GM23248 (cell line): Measurements from ENCODE around the gene TUBAL3. TPM values are rescaled to one million over a fixed set of nuclear protein-coding genes. Genes with fewer than 3 reads are reported as not detected.

Source experiments
- DNase-seq: peaks from one replicate; pipeline ENCODE4 v3.0.0-alpha.2; 2015
- H2AFZ ChIP-seq: fragments of 200-600 bp; sonication (generic); 2 replicates; pipeline ENCODE4 v1.6.1; 2016; ENCODE audit warnings: antibody characterized with exemption
- H3F3A ChIP-seq: fragments of 200-600 bp; sonication (generic); 2 replicates; pipeline ENCODE4 v1.6.1; 2016; ENCODE audit warnings: mild to moderate bottlenecking, antibody characterized with exemption, mixed run types; ENCODE audit not compliant: insufficient read depth
- H3K27ac ChIP-seq: fragments of 200-600 bp; sonication (generic); 2 replicates; pipeline ENCODE4 v1.5.1; 2016; ENCODE audit warnings: mild to moderate bottlenecking
- H3K27me3 ChIP-seq: fragments of 200-600 bp; sonication (generic); replicated peaks from 2 replicates; pipeline ENCODE4 v1.6.1; 2016; ENCODE audit warnings: mild to moderate bottlenecking; ENCODE audit not compliant: insufficient read depth
- H3K36me3 ChIP-seq: fragments of 200-600 bp; sonication (generic); 2 replicates; pipeline ENCODE4 v1.6.1; 2016; ENCODE audit warnings: low read depth, mild to moderate bottlenecking
- H3K4me1 ChIP-seq: fragments of 200-600 bp; sonication (generic); 2 replicates; pipeline ENCODE4 v1.6.1; 2016; ENCODE audit warnings: mild to moderate bottlenecking; ENCODE audit not compliant: insufficient read depth
- H3K4me2 ChIP-seq: fragments of 200-600 bp; sonication (generic); one replicate; pipeline ENCODE4 v1.6.1; 2016; ENCODE audit warnings: mild to moderate bottlenecking; ENCODE audit not compliant: unreplicated experiment
- H3K4me3 ChIP-seq: fragments of 200-600 bp; sonication (generic); 2 replicates; pipeline ENCODE4 v1.5.1; 2016; ENCODE audit warnings: mild to moderate bottlenecking
- H3K79me2 ChIP-seq: fragments of 200-600 bp; sonication (generic); 2 replicates; pipeline ENCODE4 v1.6.1; 2016; ENCODE audit warnings: mild to moderate bottlenecking; ENCODE audit not compliant: insufficient read depth
- H3K9ac ChIP-seq: fragments of 200-600 bp; sonication (generic); 2 replicates; pipeline ENCODE4 v1.6.1; 2016; ENCODE audit warnings: mild to moderate bottlenecking
- H3K9me2 ChIP-seq: fragments of 200-600 bp; sonication (generic); 2 replicates; pipeline ENCODE4 v1.6.1; 2016; ENCODE audit warnings: mixed run types, mild to moderate bottlenecking, moderate library complexity; ENCODE audit not compliant: insufficient read depth
- H3K9me3 ChIP-seq: fragments of 200-600 bp; sonication (generic); one replicate; pipeline ENCODE4 v1.6.1; 2017; ENCODE audit warnings: low read depth
- H4K20me1 ChIP-seq: fragments of 200-600 bp; sonication (generic); 2 replicates; pipeline ENCODE4 v1.6.0; 2016; ENCODE audit not compliant: insufficient read depth
- EZH2 ChIP-seq: fragments of 200-600 bp; sonication (generic); IDR thresholded peaks from 2 replicates; pipeline ENCODE4 v1.6.1; 2018; ENCODE audit warnings: antibody characterized with exemption, mild to moderate bottlenecking; ENCODE audit not compliant: insufficient read depth, poor library complexity, severe bottlenecking
- EZH2phosphoT487 ChIP-seq: fragments of 200-600 bp; sonication (generic); IDR thresholded peaks from 2 replicates; pipeline ENCODE4 v1.6.1; 2018; ENCODE audit warnings: antibody characterized with exemption, moderate library complexity, mild to moderate bottlenecking, low read depth; ENCODE audit not compliant: insufficient read depth
- WGBS, 2 experiments: methylation state at CpG; one replicate each; pipeline ENCODE4 v1.1.6; 2015 to 2017; ENCODE audit warnings: low lambda C conversion rate in 2 of 2, low coverage in 1 of 2; ENCODE audit errors: missing lambda C conversion rate in 2 of 2; 5-methylcytosine and 5-hydroxymethylcytosine counted together
- in situ Hi-C: fragments of 300-500 bp; cut with MboI; formaldehyde crosslinking; loops from 2 replicates; pipeline ENCODE4 v1.15.0; 2020
- polyA plus RNA-seq: library from polyadenylated mRNA; unstranded; fragments of >200 nt; fragmentation: Nextera tagmentation; extraction: Ambion mirVana; gene quantifications from 2 replicates; pipeline ENCODE4 v1.2.1, GENCODE V29; 2016
- total RNA-seq: library from RNA; depleted of rRNA; stranded (reverse); fragments of >200 nt; shearing (Covaris generic); gene quantifications from 2 replicates; pipeline ENCODE4 v1.2.3, GENCODE V29; 2014; rRNA removed

The TUBAL3 gene
- total and polyA plus RNA-seq, 2 experiments from 2014 or later, result not detected

- no peaks in the 10 kb centered on the region for H3F3A ChIP-seq
- H3K4me3 ChIP-seq, result no peak overlapping the region
- TF ChIP-seq EZH2 (no peak), EZH2phosphoT487 (no peak)
- no peaks in the 10 kb centered on the region for H3K9me3 ChIP-seq
- no peaks in the 10 kb centered on the region for H3K4me1 ChIP-seq
- no peaks in the 10 kb centered on the region for H4K20me1 ChIP-seq
- H3K36me3 ChIP-seq, result no peaks in the 10 kb centered on the region
- no peak overlapping the region for H2AFZ ChIP-seq
- H3K9ac ChIP-seq, result no peak overlapping the region
- 0 out of 2 replicates have a peak, but pooled peaks cover 3% of the 10 kb centered on the region for H3K27me3 ChIP-seq
- no peak overlapping the region for H3K4me2 ChIP-seq
- no peaks in the 10 kb centered on the region for H3K79me2 ChIP-seq
- no peak overlapping the region for H3K27ac ChIP-seq
- H3K9me2 ChIP-seq, result no peaks in the 10 kb centered on the region
- DNase-seq, result no peak
- in situ Hi-C loops, result no loop called here
Measured at GRCh38 chr10:5344746-5345145, 59.9 kb downstream of the TUBAL3 start.

- no peaks in the 10 kb centered on the region for H3F3A ChIP-seq
- H3K9me2 ChIP-seq, result no peaks in the 10 kb centered on the region
- no peaks in the 10 kb centered on the region for H4K20me1 ChIP-seq
- no peak overlapping the region for H2AFZ ChIP-seq
- H3K27me3 ChIP-seq, result 0 out of 2 replicates have a peak, but pooled peaks cover 3% of the 10 kb centered on the region
- H3K27ac ChIP-seq, result no peak overlapping the region
- no peaks in the 10 kb centered on the region for H3K79me2 ChIP-seq
- no peak for TF ChIP-seq EZH2phosphoT487
- no peaks in the 10 kb centered on the region for H3K9me3 ChIP-seq
- H3K9ac ChIP-seq, result no peak overlapping the region
- 21 to 26% methylated on average over 4 of the region's 4 CpGs for WGBS, 2 experiments
- H3K36me3 ChIP-seq, result no peaks in the 10 kb centered on the region
- DNase-seq, result peak; percentile 3
- in situ Hi-C loops, result no loop called here
- no peak overlapping the region for H3K4me3 ChIP-seq
- no peak overlapping the region for H3K4me2 ChIP-seq
- H3K4me1 ChIP-seq, result no peaks in the 10 kb centered on the region
Measured at GRCh38 chr10:5343979-5344378, 60.6 kb downstream of the TUBAL3 start.

DNA sequence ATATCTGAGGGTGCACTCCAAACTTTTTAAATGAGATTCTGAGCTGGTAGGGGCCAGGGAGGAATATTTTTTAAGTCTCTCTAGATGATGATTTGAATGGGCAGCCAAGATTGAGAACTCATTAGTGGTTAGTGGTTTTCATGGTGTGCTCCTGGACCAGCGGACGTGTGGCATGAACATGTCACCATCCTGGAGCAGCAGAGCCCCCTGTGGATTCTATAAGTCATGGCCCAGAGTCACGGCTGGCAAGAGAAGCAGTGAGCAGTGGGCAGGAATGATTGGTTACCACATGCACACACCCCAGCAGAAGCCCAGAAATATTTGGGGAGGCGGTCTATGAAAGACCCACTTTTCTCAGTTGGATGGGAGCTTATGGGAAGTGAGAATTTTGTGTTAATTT is 61.1 kb downstream of the TUBAL3 start:
- Histone ChIP-seq H3K9me3 (no peaks in the 10 kb centered on the region), H3F3A (no peaks in the 10 kb centered on the region), H2AFZ (no peak overlapping the region), H3K27ac (no peak overlapping the region), H4K20me1 (no peaks in the 10 kb centered on the region), H3K4me3 (no peak overlapping the region), H3K4me2 (no peak overlapping the region), H3K9ac (no peak overlapping the region), H3K36me3 (no peaks in the 10 kb centered on the region), H3K27me3 (0 out of 2 replicates have a peak, but pooled peaks cover 3% of the 10 kb centered on the region), H3K4me1 (no peaks in the 10 kb centered on the region), H3K79me2 (no peaks in the 10 kb centered on the region), H3K9me2 (no peaks in the 10 kb centered on the region)
- in situ Hi-C loops, result no loop called here
- 43 to 52% methylated on average over 4 of the region's 4 CpGs for WGBS, 2 experiments
- DNase-seq, result peak; percentile 9
- no peak for TF ChIP-seq EZH2
- no peak for TF ChIP-seq EZH2phosphoT487

Other genes starting within 250 kb of the TUBAL3 start
- not detected in 2 replicates for gene AKR1C8, start 219.7 kb downstream of the TUBAL3 start, total RNA-seq
- gene AKR1C8, start 219.7 kb downstream of the TUBAL3 start, polyA plus RNA-seq, result not detected in 2 replicates
- not detected in 2 replicates for gene AKR1C4, start 208.0 kb downstream of the TUBAL3 start, total RNA-seq
- not detected in 2 replicates for gene AKR1C4, start 208.0 kb downstream of the TUBAL3 start, polyA plus RNA-seq
- not detected in 2 replicates for gene UCN3, start 39.9 kb downstream of the TUBAL3 start, total RNA-seq
- gene UCN3, start 39.9 kb downstream of the TUBAL3 start, polyA plus RNA-seq, result not detected in 2 replicates
- 40.2 and 42.9 TPM in 2 replicates for gene NET1, start 7.7 kb upstream of the TUBAL3 start, total RNA-seq
- 36.5 and 36.7 TPM in 2 replicates for gene NET1, start 7.7 kb upstream of the TUBAL3 start, polyA plus RNA-seq
- gene CALML5, start 94.7 kb upstream of the TUBAL3 start, total RNA-seq, result not detected in 2 replicates
- not detected in 2 replicates for gene CALML5, start 94.7 kb upstream of the TUBAL3 start, polyA plus RNA-seq
- gene CALML3, start 120.1 kb upstream of the TUBAL3 start, total RNA-seq, result not detected in 2 replicates
- gene CALML3, start 120.1 kb upstream of the TUBAL3 start, polyA plus RNA-seq, result not detected in 2 replicates